PC-9 (cell line): ENCODE results near the gene OGDH. TPM values are rescaled to one million over a fixed set of nuclear protein-coding genes. Genes with fewer than 3 reads are reported as not detected.
A peak's percentile ranks its signal among the peaks of the same experiment; 100 is the strongest.

Experiments
- BruUV-seq: library from RNA; stranded (reverse); fragments of 400-500 nt; replicated peaks from 2 replicates; lab custom pipeline; 2021; lab: Mats Ljungman, UMichigan
- CTCF ChIA-PET: fragments of 300-600 bp; sonication (Branson Sonifier 250); formaldehyde crosslinking; loops from one replicate; lab custom pipeline; 2022; ENCODE audit warnings: antibody characterized with exemption; lab: Charles Lee
- POLR2A ChIA-PET: fragments of 300-600 bp; sonication (Branson Sonifier 250); formaldehyde crosslinking; loops from one replicate; lab custom pipeline; 2022; ENCODE audit warnings: antibody characterized with exemption; ENCODE audit not compliant: unreplicated experiment; lab: Charles Lee
- DNase-seq, 2 experiments: peaks; one replicate each; pipeline versions ENCODE4 v3.0.0 to v3.0.0-alpha.2; 2015 to 2022; ENCODE audit warnings: mixed read lengths in 1 of 2
- H2AFZ ChIP-seq: fragments of 200-600 bp; sonication (generic); 2 replicates; pipeline ENCODE4 v1.8.1; 2017; ENCODE audit warnings: antibody characterized with exemption
- H3F3A ChIP-seq: fragments of 200-600 bp; sonication (generic); 2 replicates; pipeline ENCODE4 v1.8.1; 2017; ENCODE audit warnings: antibody characterized with exemption, mild to moderate bottlenecking, low read depth; ENCODE audit not compliant: insufficient read depth
- H3K27ac ChIP-seq: fragments of 200-600 bp; sonication (generic); 2 replicates; pipeline ENCODE4 v1.6.1; 2016; ENCODE audit warnings: mixed run types
- H3K27me3 ChIP-seq: fragments of 200-600 bp; sonication (generic); 2 replicates; pipeline ENCODE4 v1.6.1; 2016; ENCODE audit warnings: low read depth, mixed run types; ENCODE audit not compliant: insufficient read depth
- H3K36me3 ChIP-seq: fragments of 200-600 bp; sonication (generic); 2 replicates; pipeline ENCODE4 v1.6.1; 2016; ENCODE audit warnings: low read depth, mixed run types
- H3K4me1 ChIP-seq: fragments of 200-600 bp; sonication (generic); replicated peaks from 2 replicates; pipeline ENCODE4 v1.6.1; 2016; ENCODE audit warnings: mixed run types; ENCODE audit not compliant: insufficient read depth
- H3K4me2 ChIP-seq: fragments of 200-600 bp; sonication (generic); 2 replicates; pipeline ENCODE4 v1.6.1; 2017; ENCODE audit warnings: mixed run types
- H3K4me3 ChIP-seq: fragments of 200-600 bp; sonication (generic); 2 replicates; pipeline ENCODE4 v1.6.1; 2016; ENCODE audit warnings: mixed run types
- H3K79me2 ChIP-seq: fragments of 200-600 bp; sonication (generic); 2 replicates; pipeline ENCODE4 v1.6.1; 2017; ENCODE audit warnings: low read depth, mixed run types
- H3K9me2 ChIP-seq: fragments of 200-600 bp; sonication (generic); 2 replicates; pipeline ENCODE4 v1.8.1; 2017; ENCODE audit warnings: mild to moderate bottlenecking; ENCODE audit not compliant: insufficient read depth
- H3K9me3 ChIP-seq: fragments of 200-600 bp; sonication (generic); 2 replicates; pipeline ENCODE4 v1.8.1; 2016; ENCODE audit warnings: low read depth; ENCODE audit not compliant: insufficient read depth
- H4K20me1 ChIP-seq: fragments of 200-600 bp; sonication (generic); 2 replicates; pipeline ENCODE4 v1.8.1; 2017; ENCODE audit not compliant: insufficient read depth
- CTCF ChIP-seq: fragments of 200-600 bp; sonication (generic); conservative IDR thresholded peaks from 2 replicates; pipeline ENCODE4 v1.6.1; 2017; ENCODE audit warnings: mixed run types, antibody characterized with exemption, mild to moderate bottlenecking, moderate library complexity
- EZH2 ChIP-seq: fragments of 200-600 bp; sonication (generic); IDR thresholded peaks from 2 replicates; pipeline ENCODE4 v1.8.0; 2017; ENCODE audit warnings: antibody characterized with exemption, low read depth
- intact Hi-C: fragments of 100-400 bp; cut with micrococcal nuclease; formaldehyde crosslinking; loops from one replicate; pipeline ENCODE4 v1.10.0; 2022; ENCODE audit not compliant: unreplicated experiment
- total RNA-seq: library from RNA; stranded (reverse); gene quantifications from 2 replicates; pipeline ENCODE4 v1.2.3, GENCODE V29; 2021

OGDH gene
- total RNA-seq, 1 experiment from 2014 or later, result 135 TPM

- Histone ChIP-seq H3K9me2 (no peaks in the 10 kb centered on the region), H4K20me1 (peaks cover 11% of the 10 kb centered on the region), H3K4me3 (no peak overlapping the region), H3F3A (peaks cover 62% of the 10 kb centered on the region), H3K36me3 (peaks cover 26% of the 10 kb centered on the region), H3K79me2 (peaks cover 4% of the 10 kb centered on the region; the same call in 1 of the 2 replicates), H3K27me3 (no peaks in the 10 kb centered on the region), H2AFZ (no peak overlapping the region), H3K4me2 (no peak overlapping the region), H3K27ac (no peak overlapping the region), H3K9me3 (no peaks in the 10 kb centered on the region), H3K4me1 (peaks cover 16% of the 10 kb centered on the region)
- no peak for TF ChIP-seq CTCF
- TF ChIP-seq EZH2, result no peak
- ChIA-PET CTCF (no interaction called here), POLR2A (no interaction called here)
- no TSS peak for BruUV-seq
- DNase-seq, result no peak
- intact Hi-C loops, result loop anchor here (10.0 kb wide), 1 partner anchor 188 kb away; no protein-coding TSS in a partner anchor
Measured at GRCh38 chr7:44563171-44563679, 43.2 kb upstream of the OGDH start.

- Histone ChIP-seq H4K20me1 (peaks cover 12% of the 10 kb centered on the region), H2AFZ (no peak overlapping the region), H3K27ac (no peak overlapping the region), H3K27me3 (no peaks in the 10 kb centered on the region), H3K36me3 (peaks cover 40% of the 10 kb centered on the region), H3K4me1 (peaks cover 16% of the 10 kb centered on the region), H3F3A (peaks cover 71% of the 10 kb centered on the region), H3K4me2 (no peak overlapping the region), H3K9me2 (no peaks in the 10 kb centered on the region), H3K9me3 (no peaks in the 10 kb centered on the region), H3K4me3 (no peak overlapping the region), H3K79me2 (peaks cover 5% of the 10 kb centered on the region; the same call in 1 of the 2 replicates)
- CTCF ChIA-PET, result interaction anchor here (0.6 to 2.1 kb wide), 2 partner anchors 74 to 489 kb away, joined by 3 to 7 read pairs; partner anchors contain the start of gene NUDCD3
- DNase-seq, result no peak
- TF ChIP-seq EZH2 (no peak), CTCF (no peak)
- intact Hi-C loops, result loop anchor here (1.0 to 10.0 kb wide), 4 partner anchors 74 to 542 kb away; partner anchors contain the start of gene NUDCD3
- no TSS peak for BruUV-seq
- POLR2A ChIA-PET, result interaction anchor here (0.6 kb wide), 2 partner anchors 9 to 11 kb away, joined by 3 to 8 read pairs; no protein-coding TSS in a partner anchor
Measured at GRCh38 chr7:44564606-44565005, 41.8 kb upstream of the OGDH start.

- POLR2A ChIA-PET, result interaction anchor here (0.6 to 0.7 kb wide), 3 partner anchors 12 to 220 kb away, joined by 3 to 8 read pairs (median 8); no protein-coding TSS in a partner anchor
- Histone ChIP-seq H3K9me2 (no peaks in the 10 kb centered on the region), H3K4me3 (no peak overlapping the region), H3K79me2 (peaks cover 11% of the 10 kb centered on the region; the same call in 1 of the 2 replicates), H3F3A (peaks cover 71% of the 10 kb centered on the region), H2AFZ (no peak overlapping the region), H4K20me1 (peaks cover 19% of the 10 kb centered on the region), H3K27ac (no peak overlapping the region), H3K4me1 (peaks cover 16% of the 10 kb centered on the region), H3K36me3 (peaks cover 46% of the 10 kb centered on the region), H3K4me2 (no peak overlapping the region), H3K27me3 (no peaks in the 10 kb centered on the region), H3K9me3 (no peaks in the 10 kb centered on the region)
- no TSS peak for BruUV-seq
- intact Hi-C loops, result loop anchor here (1.0 to 10.0 kb wide), 4 partner anchors 75 to 543 kb away; partner anchors contain the start of gene NUDCD3
- peak; percentile 100 for TF ChIP-seq CTCF
- TF ChIP-seq EZH2, result no peak
- peak in 1 of 2 experiments; percentile 78 for DNase-seq
- CTCF ChIA-PET, result interaction anchor here (0.6 to 2.1 kb wide), 3 partner anchors 75 to 576 kb away, joined by 3 to 7 read pairs (median 3); partner anchors contain the start of gene NUDCD3
Measured at GRCh38 chr7:44565097-44565794, 41.2 kb upstream of the OGDH start.
